Psoas muscle (tissue), 8 donors: Measurements from ENCODE around the gene SEC24A. TPM values are rescaled to one million over a fixed set of nuclear protein-coding genes. Genes with fewer than 3 reads are reported as not detected.
"Not testable (repeated sequence)": the region's sequence is repeated elsewhere in the genome, so short reads cannot be mapped to it uniquely, and the experiment has no call there.

Source experiments
- ATAC-seq, 4 donors: fragments of 200-7000 bp; cut with Tn5 transposase; one replicate each; pipeline ENCODE4 v1.9.1; 2020; ENCODE audit warnings: moderate library complexity in 3 of 4, mild to moderate bottlenecking in 2 of 4
- DNase-seq, 2 donors: peaks; one replicate each; pipeline ENCODE4 v3.0.0-alpha.2; 2020
- H3K27ac ChIP-seq: fragments of 200-600 bp; one replicate; pipeline ENCODE4 v1.8.0; 2022
- H3K27me3 ChIP-seq, 3 donors: fragments of 200-600 bp in 1 of 3; one replicate each; pipeline versions ENCODE4 v1.6.1 to v1.8.0; 2013 to 2022; ENCODE audit warnings: low read length in 2 of 3, mild to moderate bottlenecking in 2 of 3, moderate library complexity in 1 of 3; ENCODE audit not compliant: insufficient read depth in 3 of 3
- H3K36me3 ChIP-seq, 2 donors: fragments of 200-600 bp in 1 of 2; one replicate each; pipeline versions ENCODE4 v1.6.1 to v1.8.0; 2013 to 2022; ENCODE audit warnings: low read depth in 1 of 2, mild to moderate bottlenecking in 1 of 2, moderate library complexity in 1 of 2; ENCODE audit not compliant: insufficient read depth in 1 of 2
- H3K4me1 ChIP-seq: fragments of 200-600 bp; one replicate; pipeline ENCODE4 v1.8.0; 2022
- H3K4me3 ChIP-seq: fragments of 200-600 bp; one replicate; pipeline ENCODE4 v1.8.0; 2022; ENCODE audit warnings: mild to moderate bottlenecking
- H3K9me3 ChIP-seq: fragments of 200-600 bp; one replicate; pipeline ENCODE4 v1.8.0; 2022
- WGBS, 3 donors: extraction: QIAGEN DNeasy Blood & Tissue Kit; methylation state at CpG; one replicate each; pipeline versions ENCODE4 v1.1.6 to v1.1.7; 2013; 5-methylcytosine and 5-hydroxymethylcytosine counted together
- intact Hi-C, 2 donors: fragments of 100-400 bp; cut with DNase I; formaldehyde crosslinking; loops; one replicate each; pipeline versions ENCODE4 v1.11.0 to v1.14.2; 2022
- polyA plus RNA-seq, 3 donors: library from polyadenylated mRNA; stranded (reverse); fragments of 200-250 nt; gene quantifications; one replicate each; pipeline ENCODE4 v1.2.3, GENCODE V29; 2013
- total RNA-seq, 4 donors: library from RNA; stranded (reverse); fragmentation: NEBNext Ultra II Directional in 2 of 4; extraction: Animal tissue kit (Norgen Biotek cat#: 25700) in 2 of 4; gene quantifications; one replicate each; pipeline versions ENCODE4 v1.2.1 to v1.2.4, GENCODE V29; 2021 to 2023
- TF ChIP-seq, protein P1 (sequence below): fragments of 200-600 bp; IDR thresholded peaks from one replicate; pipeline ENCODE4 v1.8.0; 2022; ENCODE audit warnings: antibody characterized with exemption
- donor health status: healthy with polysubstance abuse.
- donor health status: DM: no; HTN: no; CAD: no; lungs with moderate emphysema.
- donor health status: Bipolar disorder and iron deficiency.
- donor health status: healthy.
- donor health status: DM: yes; HTN: yes; CAD: no.
- donor health status: DM: no; HTN: no; CAD: no.
- donor health status: DM: no; HTN: no; CAD: no.
- donor health status: DM: yes; HTN: yes; CAD: no.

Gene SEC24A
- total and polyA plus RNA-seq, 7 donors = 5.7 to 25.2 (median 16.9) TPM

DNA sequence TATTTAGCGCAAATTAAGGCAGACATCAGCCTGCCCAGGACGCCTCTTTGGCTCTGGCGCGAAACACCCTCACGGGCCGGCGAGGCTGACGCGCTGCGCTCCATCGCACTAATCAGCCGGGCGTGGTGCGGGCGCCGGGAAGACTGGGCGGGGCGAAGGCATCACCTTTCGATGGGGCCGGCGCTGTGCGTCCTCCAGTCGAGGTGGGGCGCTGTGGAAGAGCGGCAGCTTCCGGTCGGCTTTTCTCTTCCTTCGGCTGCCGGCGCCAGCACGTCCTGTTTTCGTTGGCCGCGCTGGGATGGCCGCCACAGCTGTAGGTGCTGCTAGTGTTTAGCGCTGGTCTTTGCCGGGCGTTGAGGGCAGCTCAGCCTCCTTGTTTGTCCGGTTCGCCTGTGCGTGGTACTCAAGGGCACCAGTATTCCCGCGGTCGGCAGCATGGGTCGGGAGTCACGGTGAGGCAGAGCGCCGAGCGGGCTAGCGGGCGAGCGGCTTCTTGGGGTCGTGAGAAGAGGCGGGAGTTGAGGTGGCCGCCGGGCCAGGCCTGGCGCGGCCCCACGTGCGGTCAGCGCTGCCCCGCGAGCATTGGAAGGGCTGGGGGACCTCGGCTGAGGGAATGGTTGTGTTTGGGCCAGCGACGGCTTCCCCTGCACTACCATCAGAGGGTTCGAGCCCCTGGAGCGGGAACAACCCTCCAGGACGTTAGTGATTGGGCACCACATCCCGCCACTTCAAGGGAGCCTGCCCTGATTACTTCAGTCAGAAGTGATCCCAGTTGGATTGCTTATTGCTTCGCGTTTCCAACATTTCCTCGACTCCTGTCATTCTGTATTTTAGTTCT, 110.1 kb downstream of the SEC24A start, which contains the start of gene DDX46:
Gene DDX46, plus strand, starts transcription at position 276 of the 838 bp plus-strand sequence. Its CDS starts 160 bp downstream, at position 436.
- H3K27me3 ChIP-seq = no peaks in the 10 kb centered on the region
- DNase-seq (peak; percentile 96 to 97), ATAC-seq (peak; percentile 97 to 99 (median 98))
- TF ChIP-seq, protein P1, sequence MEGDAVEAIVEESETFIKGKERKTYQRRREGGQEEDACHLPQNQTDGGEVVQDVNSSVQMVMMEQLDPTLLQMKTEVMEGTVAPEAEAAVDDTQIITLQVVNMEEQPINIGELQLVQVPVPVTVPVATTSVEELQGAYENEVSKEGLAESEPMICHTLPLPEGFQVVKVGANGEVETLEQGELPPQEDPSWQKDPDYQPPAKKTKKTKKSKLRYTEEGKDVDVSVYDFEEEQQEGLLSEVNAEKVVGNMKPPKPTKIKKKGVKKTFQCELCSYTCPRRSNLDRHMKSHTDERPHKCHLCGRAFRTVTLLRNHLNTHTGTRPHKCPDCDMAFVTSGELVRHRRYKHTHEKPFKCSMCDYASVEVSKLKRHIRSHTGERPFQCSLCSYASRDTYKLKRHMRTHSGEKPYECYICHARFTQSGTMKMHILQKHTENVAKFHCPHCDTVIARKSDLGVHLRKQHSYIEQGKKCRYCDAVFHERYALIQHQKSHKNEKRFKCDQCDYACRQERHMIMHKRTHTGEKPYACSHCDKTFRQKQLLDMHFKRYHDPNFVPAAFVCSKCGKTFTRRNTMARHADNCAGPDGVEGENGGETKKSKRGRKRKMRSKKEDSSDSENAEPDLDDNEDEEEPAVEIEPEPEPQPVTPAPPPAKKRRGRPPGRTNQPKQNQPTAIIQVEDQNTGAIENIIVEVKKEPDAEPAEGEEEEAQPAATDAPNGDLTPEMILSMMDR = peak; percentile 76
- H3K9me3 ChIP-seq = no peaks in the 10 kb centered on the region
- H3K4me1 ChIP-seq = peaks cover 21% of the 10 kb centered on the region
- H3K27ac ChIP-seq = peak within 1 kb of the TSS; percentile 88
- intact Hi-C loops = no loop called here
- WGBS, 3 donors = 0% methylated on average over 68 to 73 of the region's 73 CpGs
- H3K4me3 ChIP-seq = peak within 1 kb of the TSS; percentile 96
- peaks cover 0 to under 1% of the 10 kb centered on the region in 2 donors for H3K36me3 ChIP-seq

DNA sequence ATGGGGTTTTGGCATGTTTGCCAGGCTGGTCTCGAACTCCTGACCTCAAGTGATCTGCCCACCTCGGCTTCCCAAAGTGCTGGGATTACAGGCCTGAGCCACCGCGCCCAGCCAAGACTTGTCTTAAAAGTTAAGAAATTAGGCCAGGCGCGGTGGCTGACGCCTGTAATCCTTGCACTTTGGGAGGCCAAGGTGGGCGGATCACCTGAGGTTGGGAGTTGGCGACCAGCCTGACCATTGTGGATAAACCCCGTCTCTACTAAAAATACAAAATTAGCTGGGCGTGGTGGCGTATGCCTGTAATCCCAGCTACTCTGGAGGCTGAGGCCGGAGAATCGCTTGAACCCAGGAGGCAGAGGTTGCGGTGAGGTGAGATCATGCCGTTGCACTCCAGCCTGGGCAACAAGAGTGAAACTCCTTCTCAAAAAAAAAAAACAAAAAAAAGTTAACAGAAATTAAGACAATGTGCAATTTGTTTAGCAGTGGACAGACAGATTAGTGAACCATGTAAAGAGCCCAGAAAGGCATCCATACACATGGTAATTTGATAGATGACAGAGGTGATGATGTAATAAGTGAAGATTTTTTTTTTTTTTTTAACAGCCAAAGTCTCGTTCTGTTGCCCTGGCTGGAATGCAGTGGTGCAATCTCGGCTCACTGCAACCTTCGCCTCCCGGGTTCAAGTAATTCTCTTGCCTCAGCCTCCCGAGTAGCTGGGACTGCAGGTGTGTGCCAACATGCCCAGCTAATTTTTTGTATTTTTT, 119.1 kb downstream of the SEC24A start:
- H3K4me1 ChIP-seq, H3K4me3 ChIP-seq, DNase-seq, H3K27me3 ChIP-seq, H3K27ac ChIP-seq, H3K9me3 ChIP-seq, ATAC-seq, intact Hi-C loops: not testable (repeated sequence)
- peaks cover 6 to 90% of the 10 kb centered on the region in 2 donors for H3K36me3 ChIP-seq
- WGBS, 3 donors = 92 to 93% (median 92%) methylated on average over 21 of the region's 21 CpGs

DNA sequence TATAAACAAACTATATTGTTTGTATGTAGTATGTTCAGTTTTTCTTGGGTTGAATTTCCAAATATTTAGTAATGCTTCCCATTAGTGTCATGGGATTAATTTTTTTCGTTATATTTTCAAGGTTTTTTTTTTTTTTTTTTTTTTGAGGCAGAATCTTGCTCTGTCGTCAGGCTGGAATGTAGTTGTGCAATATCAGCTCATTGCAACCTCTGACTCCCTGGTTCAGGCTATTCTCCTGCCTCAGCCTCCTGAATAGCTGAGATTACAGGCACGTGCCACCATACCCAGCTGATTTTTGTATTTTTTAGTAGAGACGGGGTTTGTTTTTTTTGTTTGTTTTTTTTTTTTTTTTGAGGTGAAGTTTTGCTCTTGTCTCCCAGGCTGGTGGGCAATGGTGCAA, 120.6 kb downstream of the SEC24A start:
- Histone ChIP-seq H3K4me3 (no peak overlapping the region), H3K4me1 (no peaks in the 10 kb centered on the region), H3K36me3 (peaks cover 5 to 100% of the 10 kb centered on the region in 2 donors), H3K27ac (no peak overlapping the region), H3K9me3 (no peaks in the 10 kb centered on the region), H3K27me3 (no peaks in the 10 kb centered on the region)
- WGBS, 3 donors = 58 to 82% (median 71%) methylated on average over 4 of the region's 4 CpGs
- TF ChIP-seq, protein P1 = no peak
- intact Hi-C loops = no loop called here
- no peak for DNase-seq
- no peak for ATAC-seq

DNA sequence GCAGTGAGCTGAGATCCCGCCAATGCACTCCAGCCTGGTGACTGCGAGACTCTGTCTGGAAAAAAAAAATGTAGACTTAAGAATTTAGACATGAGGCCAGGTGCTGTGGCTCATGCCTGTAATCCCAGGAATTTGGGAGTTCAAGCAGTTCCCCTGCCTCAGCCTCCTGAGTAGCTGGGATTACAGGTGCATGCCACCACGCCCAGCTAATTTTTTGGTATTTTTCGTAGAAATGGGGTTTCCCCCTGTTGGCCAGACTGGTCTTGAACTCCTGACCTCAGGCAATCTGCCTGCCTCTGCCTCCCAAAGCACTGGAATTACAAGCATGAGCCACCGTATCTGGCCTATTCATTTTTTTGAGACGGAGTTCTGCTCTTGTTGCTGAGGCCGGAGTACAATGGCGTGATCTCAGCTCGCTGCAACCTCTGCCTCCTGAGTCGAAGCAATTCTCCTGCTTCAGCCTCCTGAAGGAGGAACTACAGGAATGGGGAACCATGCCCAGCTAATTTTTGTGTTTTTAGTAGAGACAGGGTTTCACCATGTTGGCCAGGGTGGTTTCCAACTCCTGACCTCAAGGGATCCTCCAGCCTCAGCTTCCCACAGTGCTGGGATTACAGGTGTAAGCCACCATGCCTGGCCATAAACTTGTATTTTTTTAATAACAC, 124.0 kb downstream of the SEC24A start:
- H3K27me3 ChIP-seq = no peaks in the 10 kb centered on the region
- no peak for ATAC-seq
- no peak overlapping the region for H3K27ac ChIP-seq
- H3K4me3 ChIP-seq = no peak overlapping the region
- DNase-seq = no peak
- intact Hi-C loops = loop anchor here in 1 of 2 donors (5.0 kb wide), 1 partner anchor 45 kb away; no protein-coding TSS in a partner anchor
- no peaks in the 10 kb centered on the region for H3K9me3 ChIP-seq
- TF ChIP-seq, protein P1 = no peak
- no peaks in the 10 kb centered on the region for H3K4me1 ChIP-seq
- 93% methylated on average over 10 of the region's 10 CpGs for WGBS, 3 donors
- H3K36me3 ChIP-seq = peaks cover 0 to 100% of the 10 kb centered on the region in 2 donors
